GM19467 (cell line): ENCODE results near the gene RPL7A.
A peak's percentile ranks its signal among the peaks of the same experiment; 100 is the strongest.
"Not testable (repeated sequence)": the region's sequence is repeated elsewhere in the genome, so short reads cannot be mapped to it uniquely, and the experiment has no call there.

Experiments used
- ATAC-seq: cut with Tn5 transposase; IDR thresholded peaks from one replicate; pipeline ENCODE4 v1.9.1; 2021; ENCODE audit warnings: mild to moderate bottlenecking, moderate library complexity; ENCODE audit not compliant: unreplicated experiment

RPL7A gene

DNA sequence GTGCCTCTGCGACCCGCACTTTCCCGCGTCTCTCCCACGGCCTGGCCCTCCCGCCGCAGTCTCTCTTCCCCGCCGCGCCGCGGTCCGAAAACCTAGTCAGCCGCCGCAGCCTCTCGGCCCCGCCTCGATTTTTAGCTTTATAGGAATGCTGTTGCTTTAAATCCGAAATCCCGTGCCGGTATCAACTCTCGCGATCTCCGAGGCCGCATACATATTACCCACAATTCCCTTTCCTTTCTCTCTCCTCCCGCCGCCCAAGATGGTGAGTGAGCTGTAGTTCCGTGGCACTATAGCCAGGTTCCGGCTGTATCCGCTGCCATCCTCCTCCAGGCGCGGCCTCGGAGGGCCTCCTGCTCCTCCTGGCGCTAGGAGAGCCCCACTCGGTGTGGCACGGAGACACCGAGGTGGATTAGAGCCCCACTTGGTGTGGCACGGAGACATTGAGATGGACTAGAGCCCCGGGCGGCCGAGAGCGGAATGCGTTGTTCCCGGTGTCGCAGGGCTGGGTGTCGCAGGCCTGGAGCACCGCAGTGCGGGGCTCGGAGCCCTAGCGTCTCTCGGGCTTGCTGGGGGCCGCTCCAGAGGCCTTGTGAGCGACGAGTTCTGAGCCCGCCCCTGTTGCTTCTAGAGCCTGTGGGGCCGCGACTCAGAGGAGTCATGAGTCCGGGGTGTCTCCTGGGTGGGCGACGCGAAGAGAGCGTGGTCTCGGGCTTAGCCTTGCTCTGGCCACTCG lies at the start of gene RPL7A, which contains the start of gene MED22:
Gene RPL7A (plus strand): TSS at position 234 of the 733 bp plus-strand sequence. CDS start 26 bp downstream, at position 260.
Gene MED22 (minus strand): TSS at position 147 of the 733 bp plus-strand sequence. CDS start 1,469 bp downstream, outside the sequence.
- ATAC-seq = peak; percentile 72

DNA sequence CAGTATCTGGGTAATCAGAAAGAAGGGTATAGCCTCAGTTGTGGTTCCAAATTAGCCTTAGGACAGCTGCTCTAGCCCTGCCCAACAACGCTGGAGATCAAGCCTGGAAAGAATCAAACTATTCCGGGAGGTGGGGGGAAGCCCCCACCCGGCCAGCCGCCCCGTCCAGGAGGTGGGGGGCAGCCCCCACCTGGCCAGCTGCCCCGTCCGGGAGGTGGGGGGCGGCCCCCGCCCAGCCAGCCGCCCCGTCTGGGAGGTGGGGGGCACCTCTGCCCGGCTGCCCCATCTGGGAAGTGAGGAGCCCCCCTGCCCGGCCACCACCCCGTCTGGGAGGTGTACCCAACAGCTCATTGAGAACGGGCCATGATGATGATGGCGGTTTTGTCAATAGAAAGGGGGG lies 48.0 kb upstream of the RPL7A start:
- not testable (repeated sequence) for ATAC-seq

GRCh38 chr9:133301253-133302230 lies 46.5 kb upstream of the RPL7A start:
- no peak for ATAC-seq

DNA sequence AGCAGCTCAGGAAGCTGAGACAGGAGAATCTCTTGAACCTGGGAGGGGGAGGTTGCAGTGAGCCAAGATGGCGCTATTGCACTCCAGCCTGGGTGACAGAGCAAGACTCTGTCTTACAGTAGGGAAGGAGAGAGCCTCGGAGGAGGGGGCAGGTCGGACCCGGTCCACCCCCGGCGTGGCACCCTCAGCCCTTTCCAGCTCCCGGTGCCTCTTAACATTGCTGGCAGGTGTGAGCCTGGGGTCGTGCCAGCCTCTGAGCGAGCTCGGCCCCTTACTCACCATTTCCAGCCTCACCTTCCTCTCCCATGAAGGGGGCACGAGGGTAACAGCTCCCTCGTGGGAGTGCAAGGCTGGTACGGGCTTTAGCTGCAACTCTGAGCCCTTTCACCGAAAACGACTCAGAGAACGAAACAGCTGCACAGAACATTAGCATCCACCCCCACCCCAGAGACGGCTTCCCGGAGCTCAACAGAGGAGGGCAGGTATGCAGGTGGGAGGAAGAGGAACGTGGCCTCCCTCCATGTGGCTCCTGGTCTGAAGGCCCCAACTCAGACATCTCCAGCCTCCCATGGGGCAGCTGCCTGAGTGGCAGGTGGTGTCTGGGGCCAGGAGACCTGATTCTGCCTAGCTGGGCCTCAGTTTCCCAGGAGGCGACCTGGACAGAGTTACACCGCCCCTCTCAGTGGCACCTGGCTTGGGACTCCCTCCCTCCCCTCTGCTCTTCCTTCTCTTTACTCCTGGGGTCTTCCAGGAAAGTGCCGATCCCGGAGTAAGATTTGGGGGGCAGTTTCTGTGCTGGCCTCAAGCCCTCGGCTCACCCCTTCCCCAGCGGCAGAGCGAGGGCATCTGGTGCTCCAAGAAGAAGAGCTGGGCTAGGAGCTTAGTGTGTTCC lies 44.5 kb upstream of the RPL7A start:
- no peak for ATAC-seq

GRCh38 chr9:133304158-133304470 lies 43.9 kb upstream of the RPL7A start:
- ATAC-seq = no peak

GRCh38 chr9:133304477-133305377 lies 43.3 kb upstream of the RPL7A start:
- ATAC-seq = no peak

DNA sequence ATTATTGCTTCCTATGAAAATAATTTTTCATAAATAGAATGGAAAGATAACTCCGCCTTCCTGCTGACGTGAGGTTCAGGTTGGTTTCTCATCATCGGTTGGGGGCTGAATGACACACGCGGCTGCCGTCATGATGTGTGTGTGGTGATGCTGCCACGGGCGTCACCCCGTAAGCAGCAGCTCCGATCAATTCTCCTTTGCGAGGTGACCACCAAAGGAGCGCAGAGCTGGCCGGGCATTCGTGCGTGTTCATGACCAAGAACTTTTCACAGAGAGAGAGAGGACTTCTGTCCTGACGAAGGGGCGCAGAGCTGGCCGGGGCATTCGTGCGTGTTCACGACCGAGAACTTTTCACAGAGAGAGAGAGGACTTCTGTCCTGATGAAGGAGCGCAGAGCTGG lies 42.3 kb upstream of the RPL7A start:
- ATAC-seq = no peak

- no peak for ATAC-seq
Measured at GRCh38 chr9:133306242-133307204, 41.5 kb upstream of the RPL7A start.

- ATAC-seq = no peak
Measured at GRCh38 chr9:133307301-133307700, 40.7 kb upstream of the RPL7A start.

DNA sequence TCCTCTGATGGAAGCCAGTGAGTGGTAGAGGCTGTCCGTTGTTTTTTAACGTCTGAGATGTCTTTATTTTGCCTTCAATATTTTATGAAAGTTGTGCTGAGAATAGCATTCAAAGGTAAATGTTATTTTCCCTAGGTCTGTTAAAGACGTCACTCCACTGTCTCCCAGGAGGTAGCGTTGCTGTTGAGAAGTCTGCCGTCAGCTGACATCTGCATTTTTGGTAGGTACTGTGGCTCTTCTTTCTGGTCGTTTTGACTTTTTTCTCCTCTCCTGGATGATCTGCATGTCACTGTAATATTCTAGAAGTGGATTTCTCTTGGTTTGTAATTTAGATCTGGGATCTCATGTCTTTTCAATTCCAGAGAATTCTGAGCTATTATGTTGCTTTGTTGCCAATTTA lies 38.4 kb upstream of the RPL7A start:
- no peak for ATAC-seq

DNA sequence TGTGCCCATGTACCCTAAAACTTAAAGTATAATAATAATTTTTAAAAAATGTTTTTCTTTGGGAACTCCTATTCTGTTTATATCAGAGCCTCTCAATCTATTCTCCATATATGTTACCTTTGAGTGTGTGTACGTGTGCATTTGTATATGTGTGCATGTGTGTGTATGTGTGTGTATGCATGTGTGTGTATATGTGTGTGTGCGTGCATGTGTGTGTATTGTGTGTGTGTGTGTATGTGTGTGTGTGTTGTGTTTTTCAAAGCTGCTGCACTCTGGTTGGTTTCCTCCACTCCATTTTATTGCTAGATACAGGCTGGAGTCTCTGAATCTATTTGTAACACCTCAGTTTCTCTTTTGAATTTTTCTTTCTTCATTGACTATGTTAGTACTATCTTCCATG lies 32.0 kb upstream of the RPL7A start:
- no peak for ATAC-seq

DNA sequence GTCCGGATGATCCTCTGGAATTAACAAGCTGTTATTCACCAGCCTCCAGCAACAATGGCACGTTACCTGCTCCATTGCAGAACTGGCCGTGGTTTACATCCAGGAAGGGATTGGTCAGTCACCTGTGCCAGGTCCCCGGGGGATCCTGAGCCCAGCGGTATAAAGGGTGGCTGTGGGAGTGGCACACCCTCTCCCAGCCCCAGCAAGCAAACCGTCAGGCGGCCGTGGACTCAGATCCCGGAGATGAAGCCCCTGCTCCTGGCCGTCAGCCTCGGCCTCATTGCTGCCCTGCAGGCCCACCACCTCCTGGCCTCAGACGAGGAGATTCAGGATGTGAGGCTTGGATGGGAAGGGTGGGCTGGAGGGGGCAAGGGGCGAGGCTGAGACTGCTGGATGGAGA lies 30.5 kb upstream of the RPL7A start:
- ATAC-seq = not testable (repeated sequence)

DNA sequence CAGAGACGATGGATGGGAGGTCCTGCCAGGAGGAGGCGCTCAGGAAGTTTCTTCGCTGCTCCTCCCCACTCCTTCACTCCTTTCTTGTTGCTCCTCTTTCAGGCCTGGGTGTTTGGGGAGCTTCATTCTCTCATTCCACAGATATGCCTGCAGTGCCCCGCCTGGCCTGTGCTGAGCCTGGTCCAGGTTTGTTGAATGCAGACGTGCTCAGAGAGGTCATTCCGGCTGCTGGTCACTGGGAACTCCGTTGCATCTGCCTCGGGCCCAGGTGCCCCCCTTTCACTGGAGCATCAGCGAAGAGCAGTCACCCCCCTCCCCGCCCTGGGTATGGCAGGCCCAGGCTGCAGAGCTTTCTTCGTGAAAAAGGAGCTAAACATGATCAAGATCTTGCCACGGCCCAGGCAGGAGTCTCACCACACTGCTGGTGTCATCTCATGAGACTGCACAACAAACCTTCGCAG lies 27.6 kb upstream of the RPL7A start:
- ATAC-seq = no peak

GRCh38 chr9:133321411-133321935 lies 26.5 kb upstream of the RPL7A start:
- ATAC-seq = no peak

GRCh38 chr9:133322701-133323100 lies 25.3 kb upstream of the RPL7A start:
- ATAC-seq = no peak

- ATAC-seq = no peak
Measured at GRCh38 chr9:133323211-133323610, 24.8 kb upstream of the RPL7A start.

DNA sequence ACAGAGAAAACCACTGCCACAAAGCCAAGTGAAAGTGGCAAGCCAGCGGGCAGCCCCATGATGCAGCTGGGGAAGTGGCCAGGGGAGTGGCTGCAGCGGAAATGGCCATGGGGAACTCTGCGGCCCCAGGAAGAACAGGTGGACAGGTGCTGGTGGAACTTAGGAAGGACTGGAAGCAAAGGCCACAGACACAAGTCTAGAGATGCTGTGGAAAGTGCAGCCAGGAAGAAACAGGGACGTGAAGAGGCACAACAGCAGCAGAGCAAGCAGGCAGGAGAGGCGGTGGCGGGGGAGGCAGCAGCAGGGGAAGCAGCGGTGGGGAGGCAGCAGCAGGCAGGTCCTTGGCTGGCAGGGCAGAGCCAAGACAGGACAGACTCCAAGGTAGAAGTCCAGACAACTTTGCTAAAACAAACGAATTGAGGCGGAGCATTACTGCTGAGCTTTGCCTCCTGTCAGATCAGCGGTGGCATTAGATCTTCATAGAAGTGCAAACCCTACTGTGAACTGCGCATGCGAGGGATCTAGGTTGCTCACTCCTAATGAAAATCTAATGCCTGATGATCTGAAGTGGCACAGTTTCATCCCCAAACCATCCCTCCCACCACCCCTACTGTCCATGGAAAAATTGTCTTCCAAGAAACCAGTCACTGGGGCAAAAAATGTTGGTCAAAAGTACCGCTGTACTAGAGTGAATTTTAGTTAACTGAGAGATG lies 23.9 kb upstream of the RPL7A start:
- no peak for ATAC-seq

GRCh38 chr9:133327021-133327420 lies 21.0 kb upstream of the RPL7A start:
- not testable (repeated sequence) for ATAC-seq
